K562 (cell line): ENCODE measurements around the gene BRINP1. TPM values are rescaled to one million over a fixed set of nuclear protein-coding genes. Genes with fewer than 3 reads are reported as not detected.

Experiments used
- ATAC-seq: fragments of 200-7000 bp; cut with Tn5 transposase; 3 replicates; pipeline ENCODE4 v1.9.1; 2020; ENCODE audit warnings: moderate library complexity
- BruUV-seq: library from RNA; stranded (reverse); fragments of 400-500 nt; replicated peaks from 2 replicates; lab custom pipeline; 2021; lab: Mats Ljungman, UMichigan
- CTCF ChIA-PET: fragments of 300-600 bp; formaldehyde crosslinking; extraction: SDS; loops from one replicate; lab custom pipeline; 2021; ENCODE audit warnings: low intra/inter-chr PET ratio; lab: Yijun Ruan, JAX
- POLR2A ChIA-PET: fragments of 300-600, 350-650 bp; sonication (Branson Sonifier 250); formaldehyde crosslinking; extraction: SDS; loops from one replicate; lab custom pipeline; 2021; ENCODE audit warnings: antibody characterized with exemption, inconsistent platforms; lab: Yijun Ruan, JAX
- DNase-seq, 4 experiments: peaks; one replicate each; pipeline versions ENCODE4 v3.0.0 to v3.0.0-alpha.2; 2011 to 2018; ENCODE audit warnings: low spot score in 3 of 4, mixed read lengths in 3 of 4; ENCODE audit errors: extremely low read depth in 1 of 4
- FAIRE-seq: peaks from 2 replicates; lab custom pipeline; 2011; peaks lifted over from hg19 to GRCh38; lab: Jason Lieb, UNC
- H2AFZ ChIP-seq: 2 replicates; pipeline ENCODE4 v1.6.0; 2011; ENCODE audit warnings: low read depth, low read length, control low read depth, inconsistent platforms
- H3K27ac ChIP-seq: fragments of 200-600 bp; 3 replicates; pipeline ENCODE4 v1.8.0; 2011; ENCODE audit warnings: low read depth, mild to moderate bottlenecking, control low read depth, inconsistent platforms, low read length, moderate library complexity, mixed read lengths; ENCODE audit errors: extremely low read depth
- H3K27me3 ChIP-seq, 2 experiments: fragments of 300-600 bp in 1 of 2; 2 replicates in 1 of 2; 3 replicates in 1 of 2; pipeline versions ENCODE4 v1.6.0 to v1.8.0; 2011; ENCODE audit warnings: inconsistent platforms in 2 of 2, low read length in 2 of 2, mild to moderate bottlenecking in 1 of 2, mixed read lengths in 1 of 2, moderate library complexity in 1 of 2; ENCODE audit not compliant: control insufficient read depth in 2 of 2, insufficient read depth in 2 of 2
- H3K36me3 ChIP-seq: fragments of 300-600 bp; 3 replicates; pipeline ENCODE4 v1.8.0; 2011; ENCODE audit warnings: mild to moderate bottlenecking, low read length, inconsistent platforms; ENCODE audit not compliant: control insufficient read depth, insufficient read depth
- H3K4me1 ChIP-seq, 2 experiments: fragments of 200-600 bp in 1 of 2; replicated peaks in 1 of 2; 2 replicates in 1 of 2; 3 replicates in 1 of 2; pipeline versions ENCODE4 v1.5.1 to v1.8.0; 2011; ENCODE audit warnings: inconsistent platforms in 2 of 2, low read length in 2 of 2, mild to moderate bottlenecking in 1 of 2, mixed read lengths in 1 of 2, moderate library complexity in 1 of 2; ENCODE audit not compliant: control insufficient read depth in 2 of 2, insufficient read depth in 2 of 2
- H3K4me2 ChIP-seq: 2 replicates; pipeline ENCODE4 v1.6.1; 2011; ENCODE audit warnings: low read length, control low read depth, inconsistent platforms, mixed read lengths; ENCODE audit not compliant: insufficient read depth
- H3K4me3 ChIP-seq: fragments of 200-600 bp; sonication (generic), shearing (Covaris generic); 2 replicates; pipeline ENCODE4 v1.5.1; 2016; ENCODE audit warnings: control low read depth, inconsistent platforms
- H3K79me2 ChIP-seq: fragments of 200-600 bp; 3 replicates; pipeline ENCODE4 v1.8.0; 2011; ENCODE audit warnings: low read length, inconsistent platforms; ENCODE audit not compliant: control insufficient read depth, insufficient read depth
- H3K9ac ChIP-seq, 2 experiments: 2 replicates each; pipeline versions ENCODE4 v1.6.0 to v1.6.1; 2011; ENCODE audit warnings: low read depth in 2 of 2, low read length in 2 of 2, control low read depth in 1 of 2, inconsistent platforms in 1 of 2, mild to moderate bottlenecking in 1 of 2, mixed read lengths in 1 of 2; ENCODE audit not compliant: insufficient read depth in 1 of 2
- H3K9me1 ChIP-seq: one replicate; pipeline ENCODE4 v1.6.0; 2011; ENCODE audit warnings: inconsistent platforms, mild to moderate bottlenecking, low read length, moderate library complexity; ENCODE audit not compliant: control insufficient read depth, insufficient read depth
- H3K9me3 ChIP-seq: replicated peaks from 2 replicates; pipeline ENCODE4 v1.5.1; 2011; ENCODE audit warnings: low read depth, low read length, inconsistent platforms; ENCODE audit not compliant: control insufficient read depth, insufficient read depth
- H4K20me1 ChIP-seq: replicated peaks from 2 replicates; pipeline ENCODE4 v1.6.1; 2011; ENCODE audit warnings: low read length, inconsistent platforms, mixed read lengths; ENCODE audit not compliant: control insufficient read depth, insufficient read depth
- CBX5 ChIP-seq: IDR thresholded peaks from 2 replicates; pipeline ENCODE4 v1.6.1; 2014; ENCODE audit warnings: low read depth, borderline replicate concordance
- CCNT2 ChIP-seq: IDR thresholded peaks from 2 replicates; pipeline ENCODE4 v1.6.1; 2011; ENCODE audit warnings: borderline replicate concordance, low read depth, mild to moderate bottlenecking, moderate library complexity, mixed read lengths, low read length; ENCODE audit not compliant: insufficient read length; ENCODE audit errors: extremely low read depth
- DACH1 ChIP-seq: fragments of 450-650 bp; IDR thresholded peaks from 2 replicates; pipeline ENCODE4 v1.6.1; 2018; ENCODE audit not compliant: partially characterized antibody
- GABPA ChIP-seq: fragments of 200-800 bp; sonication (Bioruptor generic); conservative IDR thresholded peaks from 2 replicates; pipeline ENCODE4 v1.6.1; 2016; ENCODE audit warnings: low read depth, missing genetic modification characterization, missing compliant biosample characterization
- HDGF ChIP-seq: fragments of 450-650 bp; IDR thresholded peaks from 2 replicates; pipeline ENCODE4 v1.6.1; 2016
- MEF2D ChIP-seq: conservative IDR thresholded peaks from 2 replicates; pipeline ENCODE4 v1.6.1; 2016; ENCODE audit warnings: low read depth, missing genetic modification characterization, missing compliant biosample characterization
- NFIC ChIP-seq: fragments of 450-650 bp; IDR thresholded peaks from 2 replicates; pipeline ENCODE4 v1.6.1; 2017; ENCODE audit warnings: mild to moderate bottlenecking, inconsistent platforms
- POLR2B ChIP-seq: fragments of 450-650 bp; IDR thresholded peaks from 2 replicates; pipeline ENCODE4 v1.6.1; 2018; ENCODE audit warnings: low read depth; ENCODE audit not compliant: partially characterized antibody
- RBFOX2 ChIP-seq: fragments of 200-400 bp; formaldehyde crosslinking; IDR thresholded peaks from 2 replicates; pipeline ENCODE4 v1.6.1; 2017; ENCODE audit warnings: low read depth, mild to moderate bottlenecking, low read length, moderate library complexity
- RREB1 ChIP-seq: fragments of 250-450 bp; sonication (Bioruptor Pico); IDR thresholded peaks from 2 replicates; pipeline ENCODE4 v1.4.0; 2020
- TRIM28 ChIP-seq: fragments of 450-650 bp; IDR thresholded peaks from 2 replicates; pipeline ENCODE4 v1.6.1; 2017
- U2AF1 ChIP-seq: fragments of 200-400 bp; formaldehyde crosslinking; optimal IDR thresholded peaks from 2 replicates; pipeline ENCODE3; 2017; ENCODE audit warnings: mild to moderate bottlenecking, low read depth, low read length, moderate library complexity
- ZC3H8 ChIP-seq: fragments of 450-650 bp; IDR thresholded peaks from 2 replicates; pipeline ENCODE4 v1.6.1; 2017
- ZNF121 ChIP-seq: sonication (generic); formaldehyde crosslinking; conservative IDR thresholded peaks from 2 replicates; pipeline ENCODE4 v1.8.0; 2022; ENCODE audit warnings: missing genetic modification reagents
- WGBS: fragments of 100-300 bp; shearing (Covaris generic); methylation state at CpG from one replicate; pipeline ENCODE4 v1.1.6; 2016; ENCODE audit warnings: low coverage, mixed read lengths; ENCODE audit not compliant: insufficient coverage; ENCODE audit errors: missing lambda C conversion rate; 5-methylcytosine and 5-hydroxymethylcytosine counted together
- in situ Hi-C: fragments of 300-500 bp; cut with MboI; formaldehyde crosslinking; loops from 4 replicates; pipeline ENCODE4 v1.15.0; 2018; ENCODE audit warnings: inconsistent platforms, mixed read lengths
- intact Hi-C: fragments of 100-400 bp; cut with micrococcal nuclease; formaldehyde crosslinking; loops from 2 replicates; pipeline ENCODE4 v1.14.2; 2022
- polyA plus RNA-seq, 8 experiments: library from polyadenylated mRNA; depleted of rRNA in 4 of 8; stranded (reverse) in 5 of 8; unstranded in 3 of 8; fragments of >200 nt; fragmentation: Nextera tagmentation in 2 of 8; fragmentation: Illumina TruSeq in 1 of 8; extraction: Ambion mirVana in 2 of 8; extraction: Trizol in 1 of 8; gene quantifications; 2 replicates each; pipeline versions ENCODE4 v1.2.1 to v1.2.3, GENCODE V29; 2011 to 2014; ENCODE audit warnings: inconsistent platforms in 1 of 8, missing spikeins in 1 of 8
- total RNA-seq, 7 experiments: library from RNA; depleted of rRNA in 6 of 7; stranded (reverse); fragments of >200 nt in 6 of 7; fragmentation: Illumina TruSeq in 2 of 7; extraction: Trizol in 2 of 7; gene quantifications; 2 replicates each; pipeline versions ENCODE4 v1.2.1 to v1.2.3, GENCODE V29; 2011 to 2021; ENCODE audit warnings: low replicate concordance in 1 of 7
- TF ChIP-seq, protein P1 (sequence below): fragments of 450-650 bp; formaldehyde crosslinking; IDR thresholded peaks from 2 replicates; pipeline ENCODE4 v1.4.0; 2022; ENCODE audit warnings: mild to moderate bottlenecking, moderate library complexity
- TF ChIP-seq, protein P2 (sequence below), 3 experiments: fragments of 200-800 bp in 1 of 3; sonication (Bioruptor generic) in 1 of 3; sonication (generic) in 1 of 3; formaldehyde crosslinking in 1 of 3; IDR thresholded peaks; 2 replicates each; pipeline versions ENCODE4 v1.6.1 to v1.8.0; 2016 to 2022; ENCODE audit warnings: mild to moderate bottlenecking in 2 of 3, missing compliant biosample characterization in 2 of 3, missing genetic modification characterization in 2 of 3, missing genetic modification reagents in 1 of 3

The BRINP1 gene
- total and polyA plus RNA-seq, 9 of the 15 experiments (the other 6 are each of a cell fraction or from before 2014, with no cell fraction given): not detected

GRCh38 chr9:119257592-119257991 is 111.6 kb downstream of the BRINP1 start:
- CTCF ChIA-PET: no interaction called here
- H3K4me2 ChIP-seq: no peak overlapping the region
- no peaks in the 10 kb centered on the region; the same call in 1 of the 2 replicates for H3K9me3 ChIP-seq
- H3K36me3 ChIP-seq: no peaks in the 10 kb centered on the region
- no peaks in the 10 kb centered on the region for H3K4me1 ChIP-seq
- 0% methylated on average over 3 of the region's 4 CpGs for WGBS
- POLR2A ChIA-PET: no interaction called here
- in situ Hi-C loops (no loop called here), intact Hi-C loops (no loop called here)
- TF ChIP-seq U2AF1 (no peak), RREB1 (CRISPR knock-in tag) (no peak), HDGF (no peak), CCNT2 (no peak), POLR2B (no peak), GABPA (tag) (no peak), NFIC (no peak), DACH1 (no peak), CBX5 (no peak), TRIM28 (no peak), RBFOX2 (no peak), ZNF121 (CRISPR knock-in tag) (no peak), ZC3H8 (no peak), MEF2D (tag) (no peak)
- TF ChIP-seq, protein P1, sequence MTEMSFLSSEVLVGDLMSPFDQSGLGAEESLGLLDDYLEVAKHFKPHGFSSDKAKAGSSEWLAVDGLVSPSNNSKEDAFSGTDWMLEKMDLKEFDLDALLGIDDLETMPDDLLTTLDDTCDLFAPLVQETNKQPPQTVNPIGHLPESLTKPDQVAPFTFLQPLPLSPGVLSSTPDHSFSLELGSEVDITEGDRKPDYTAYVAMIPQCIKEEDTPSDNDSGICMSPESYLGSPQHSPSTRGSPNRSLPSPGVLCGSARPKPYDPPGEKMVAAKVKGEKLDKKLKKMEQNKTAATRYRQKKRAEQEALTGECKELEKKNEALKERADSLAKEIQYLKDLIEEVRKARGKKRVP (CRISPR knock-in tag): no peak
- TF ChIP-seq, protein P2, sequence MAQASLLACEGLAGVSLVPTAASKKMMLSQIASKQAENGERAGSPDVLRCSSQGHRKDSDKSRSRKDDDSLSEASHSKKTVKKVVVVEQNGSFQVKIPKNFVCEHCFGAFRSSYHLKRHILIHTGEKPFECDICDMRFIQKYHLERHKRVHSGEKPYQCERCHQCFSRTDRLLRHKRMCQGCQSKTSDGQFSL (CRISPR knock-in tag; IDR thresholded peaks at IDR 0.05): no peak
- TF ChIP-seq, protein P2 (tag; IDR thresholded peaks at IDR 0.05): no peak
- H3K9me1 ChIP-seq: no peaks in the 10 kb centered on the region
- no peak overlapping the region for H3K4me3 ChIP-seq
- H3K27ac ChIP-seq: no peak overlapping the region
- H3K27me3 ChIP-seq: no peaks in the 10 kb centered on the region
- ATAC-seq (no peak), DNase-seq (no peak), FAIRE-seq (no peak)
- H3K9ac ChIP-seq: no peak overlapping the region
- H2AFZ ChIP-seq: no peak overlapping the region
- no peaks in the 10 kb centered on the region for H3K79me2 ChIP-seq
- H4K20me1 ChIP-seq: no peaks in the 10 kb centered on the region
- no TSS peak for BruUV-seq
